NCI-H510A treated with DMSO at 0.1 percent for 48 hours (cell line): Measurements from ENCODE around the gene PADI2.

Experiments used
- DNase-seq: peaks from one replicate; lab custom pipeline; 2025; lab: John Stamatoyannopoulos, UW

Gene PADI2

DNA sequence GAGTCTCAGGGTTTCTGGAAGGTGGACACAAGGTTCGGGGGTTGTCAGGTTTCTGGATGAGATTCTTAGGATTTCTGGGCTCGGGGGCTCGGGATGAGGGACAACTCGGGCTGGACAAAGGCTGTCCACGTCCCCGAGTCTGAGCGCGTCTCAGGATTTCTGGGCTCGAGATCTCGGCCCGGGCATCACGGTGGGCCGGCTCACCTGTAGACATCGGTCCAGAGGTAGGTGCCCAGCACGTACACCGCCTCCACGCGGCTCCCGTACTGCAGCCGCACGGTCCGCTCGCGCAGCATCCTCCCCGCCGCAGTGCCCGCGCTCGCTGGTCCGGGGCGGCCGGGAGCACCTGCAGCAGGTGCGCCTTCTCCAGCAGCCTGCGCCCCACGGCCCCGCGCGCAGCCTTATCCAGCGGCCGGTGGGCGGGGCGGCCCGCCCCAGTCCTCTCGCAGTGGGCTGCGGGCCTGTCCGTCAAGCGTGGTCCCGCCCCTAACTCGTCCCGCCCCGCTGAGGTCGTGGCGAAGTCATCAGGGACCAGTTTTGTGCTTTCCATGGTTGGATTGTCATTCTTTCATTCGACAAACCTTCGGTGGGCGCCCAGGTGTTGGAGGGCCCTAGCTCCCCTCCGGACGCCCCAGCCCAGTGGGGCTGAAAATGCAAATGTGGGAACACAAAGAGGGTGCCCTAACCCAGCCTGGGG, at the start of gene PADI2:
TSS of gene PADI2 (minus strand) at position 376 of the 697 bp plus-strand sequence. CDS start at position 296, 80 bp downstream.
- DNase-seq = peak; percentile 73

DNA sequence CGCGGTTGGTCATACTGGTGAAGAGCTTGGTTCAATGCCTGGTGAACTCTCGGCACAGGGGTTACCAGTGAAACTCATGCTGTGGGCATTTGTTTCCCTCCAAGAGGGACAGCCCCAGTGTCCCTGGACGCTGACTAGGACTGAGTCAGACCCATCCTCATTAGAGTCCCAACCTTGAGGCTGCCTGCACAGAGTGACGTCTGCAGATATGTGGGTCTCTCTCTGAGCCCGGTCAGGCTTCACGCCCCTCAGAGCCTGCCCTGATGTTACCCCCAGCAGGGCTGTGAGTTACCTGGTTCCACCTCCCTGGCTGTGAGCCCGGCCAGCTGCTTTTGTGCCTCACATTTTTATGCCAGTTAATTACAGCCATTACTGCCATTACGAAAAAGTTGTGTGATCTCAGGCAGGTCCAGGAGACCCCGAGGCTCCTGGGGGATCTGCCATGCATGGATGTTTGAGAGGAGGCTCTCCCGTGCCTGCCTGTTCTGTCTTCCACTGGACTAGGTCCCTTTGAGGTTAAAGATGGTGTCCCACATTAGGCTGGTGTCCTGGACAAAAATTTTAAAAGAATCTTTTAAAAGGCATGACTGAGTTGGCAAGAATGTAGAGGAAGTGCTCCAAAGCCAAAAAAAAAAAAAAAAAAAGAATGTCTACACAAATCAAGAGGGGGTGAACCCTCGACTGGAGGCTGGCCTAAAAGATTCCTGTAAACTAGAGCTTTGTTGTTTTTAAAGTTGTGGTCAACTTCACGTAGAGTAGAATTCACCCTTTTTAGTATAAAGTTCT, 49.0 kb upstream of the PADI2 start:
- DNase-seq = no peak

DNA sequence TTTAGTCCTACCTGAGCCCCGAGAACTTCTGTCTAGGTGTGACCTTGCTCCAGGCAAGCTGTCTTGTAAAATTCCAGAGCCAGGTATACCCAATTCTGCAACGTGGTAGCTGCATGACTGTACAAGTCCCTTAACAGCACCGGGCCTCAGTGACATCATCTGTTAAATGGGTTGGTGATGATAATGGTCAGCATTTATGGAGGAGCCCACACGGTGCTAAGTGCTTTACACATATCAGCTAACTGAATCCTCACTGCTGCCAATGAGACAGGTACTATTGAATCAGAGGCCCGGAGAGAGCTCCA, 48.5 kb upstream of the PADI2 start:
- DNase-seq = no peak

DNA sequence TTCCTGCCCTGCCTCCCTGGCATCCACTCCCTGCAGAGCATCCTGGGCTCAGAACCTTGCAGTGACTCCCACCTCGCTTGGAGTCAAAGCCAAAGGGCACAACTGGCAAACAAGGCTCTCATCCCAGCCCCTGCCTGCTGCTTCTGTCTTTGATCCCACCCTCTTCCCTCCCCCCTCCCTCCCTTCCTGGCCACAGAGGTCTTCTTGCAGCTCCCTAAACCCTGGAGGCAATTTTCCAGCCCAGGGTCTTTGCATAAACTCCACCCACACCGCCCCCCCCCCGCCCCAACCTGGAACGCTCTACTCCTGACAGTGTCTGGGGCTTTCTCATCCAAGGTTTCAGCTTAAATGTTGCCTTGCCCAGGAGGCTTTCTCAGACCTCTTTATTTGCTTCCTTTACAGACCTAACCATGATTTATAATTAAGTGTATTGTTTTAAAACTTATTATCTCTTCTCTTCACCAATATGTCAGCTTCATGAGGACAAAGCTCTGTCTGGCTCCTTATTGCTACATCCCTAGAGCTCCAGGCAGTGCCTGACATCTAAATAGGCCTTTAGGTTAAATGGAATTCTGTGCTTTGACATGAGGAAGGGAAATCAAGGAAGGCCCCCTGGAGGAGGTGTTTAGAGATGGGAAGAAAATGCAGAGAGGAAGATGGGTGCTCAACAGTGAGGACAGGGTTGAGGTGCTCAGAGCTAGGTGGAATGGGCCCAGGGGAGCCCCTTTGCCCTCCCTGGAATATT, 48.0 kb upstream of the PADI2 start:
- no peak for DNase-seq

DNA sequence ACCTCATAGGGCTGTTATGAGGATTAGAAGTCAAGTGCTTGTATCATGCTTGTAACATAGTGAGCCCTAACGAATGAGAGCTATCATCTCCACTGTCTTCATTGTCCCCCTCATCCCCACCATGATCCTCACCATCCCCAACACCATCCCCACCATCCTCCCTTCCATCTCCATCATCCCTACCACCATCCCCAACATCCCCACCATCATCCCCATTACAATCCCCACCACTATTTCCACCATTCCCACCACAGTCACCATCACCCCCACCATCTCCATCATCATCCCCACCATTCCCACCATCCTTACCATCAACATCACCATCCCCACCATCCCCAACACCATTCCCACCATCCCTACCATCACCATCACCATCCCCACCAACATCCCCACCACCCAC, 46.6 kb upstream of the PADI2 start:
- DNase-seq = no peak

DNA sequence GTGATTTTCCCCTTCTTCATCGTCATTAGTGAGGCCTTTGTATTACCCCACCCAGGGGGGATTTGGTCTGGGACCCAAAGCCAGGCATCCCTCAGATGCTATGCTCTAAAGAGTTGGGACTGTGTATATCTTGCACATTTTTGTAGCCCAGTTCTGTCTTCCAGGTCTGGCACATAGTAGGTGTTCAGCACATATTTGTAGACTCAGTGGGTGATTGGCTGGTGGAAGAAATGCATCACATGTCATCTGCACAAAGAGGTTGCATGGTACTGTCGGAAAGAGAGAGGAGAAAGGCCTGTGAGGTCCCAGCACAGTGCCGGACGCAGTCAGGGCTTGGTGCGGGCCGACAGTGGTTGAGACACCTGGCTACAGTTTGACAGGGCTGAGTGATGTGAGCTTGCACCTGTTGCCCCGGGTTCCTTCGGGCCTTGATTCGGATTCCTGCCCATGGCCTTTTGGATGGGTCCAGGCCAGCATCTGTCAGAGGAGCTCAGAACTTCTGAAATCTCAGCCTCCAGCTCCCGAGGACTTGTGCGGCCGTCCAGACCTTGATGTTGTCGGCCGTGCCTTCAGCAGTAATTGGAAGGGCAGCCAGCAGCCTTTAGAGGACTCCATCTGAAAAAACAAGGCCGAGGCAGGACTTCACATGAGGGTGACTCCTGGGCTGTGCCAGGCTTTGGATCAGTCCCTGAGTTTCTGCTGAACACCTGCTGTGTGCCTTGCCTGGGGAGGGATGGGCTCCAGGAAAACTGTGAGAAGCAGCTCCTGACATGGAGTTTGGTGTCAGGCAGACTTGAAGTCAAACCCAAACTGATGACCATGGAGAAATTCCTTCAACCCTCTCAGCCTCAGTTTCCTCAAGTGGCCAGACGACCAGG, 44.8 kb upstream of the PADI2 start:
- no peak for DNase-seq

DNA sequence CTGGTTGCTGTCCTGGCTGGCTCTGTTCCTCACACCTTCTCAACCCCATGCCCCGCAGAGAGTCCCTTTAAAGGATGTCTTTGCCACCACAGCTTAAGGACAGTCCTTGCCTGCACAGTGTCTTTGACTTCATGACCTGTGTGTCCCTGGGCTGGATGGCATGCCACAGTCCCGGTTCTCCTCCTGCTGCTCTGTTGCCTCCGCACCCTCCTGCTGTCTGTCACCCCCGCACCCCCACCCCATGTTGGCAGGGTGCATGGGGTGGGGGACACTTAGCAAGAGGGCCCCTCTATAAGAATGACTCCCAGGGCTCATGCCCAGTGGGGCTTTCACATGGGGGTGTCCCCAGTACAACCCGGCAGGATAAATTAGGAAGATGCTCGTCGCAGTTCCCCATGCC, 44.1 kb upstream of the PADI2 start:
- no peak for DNase-seq

DNA sequence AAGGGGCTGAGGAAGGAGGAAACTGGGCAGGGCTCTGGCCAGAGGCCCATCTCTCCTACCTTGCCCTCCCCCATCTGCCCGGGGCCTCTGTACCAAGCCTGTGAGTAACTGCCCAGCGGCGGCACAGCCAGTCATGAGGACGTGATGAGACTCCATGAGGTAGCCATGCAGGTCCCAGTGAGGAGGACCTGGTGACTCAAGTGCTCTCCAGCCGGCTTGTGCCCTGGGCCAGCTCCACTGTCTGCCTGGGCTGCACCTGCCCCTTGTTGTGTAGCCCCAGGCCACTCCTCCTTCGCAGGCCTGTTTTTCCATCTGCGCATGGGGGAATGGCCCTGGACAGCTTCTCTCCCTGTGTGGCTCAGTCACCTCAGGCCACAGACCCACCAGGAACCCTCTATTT, 43.7 kb upstream of the PADI2 start:
- peak; percentile 38 for DNase-seq

DNA sequence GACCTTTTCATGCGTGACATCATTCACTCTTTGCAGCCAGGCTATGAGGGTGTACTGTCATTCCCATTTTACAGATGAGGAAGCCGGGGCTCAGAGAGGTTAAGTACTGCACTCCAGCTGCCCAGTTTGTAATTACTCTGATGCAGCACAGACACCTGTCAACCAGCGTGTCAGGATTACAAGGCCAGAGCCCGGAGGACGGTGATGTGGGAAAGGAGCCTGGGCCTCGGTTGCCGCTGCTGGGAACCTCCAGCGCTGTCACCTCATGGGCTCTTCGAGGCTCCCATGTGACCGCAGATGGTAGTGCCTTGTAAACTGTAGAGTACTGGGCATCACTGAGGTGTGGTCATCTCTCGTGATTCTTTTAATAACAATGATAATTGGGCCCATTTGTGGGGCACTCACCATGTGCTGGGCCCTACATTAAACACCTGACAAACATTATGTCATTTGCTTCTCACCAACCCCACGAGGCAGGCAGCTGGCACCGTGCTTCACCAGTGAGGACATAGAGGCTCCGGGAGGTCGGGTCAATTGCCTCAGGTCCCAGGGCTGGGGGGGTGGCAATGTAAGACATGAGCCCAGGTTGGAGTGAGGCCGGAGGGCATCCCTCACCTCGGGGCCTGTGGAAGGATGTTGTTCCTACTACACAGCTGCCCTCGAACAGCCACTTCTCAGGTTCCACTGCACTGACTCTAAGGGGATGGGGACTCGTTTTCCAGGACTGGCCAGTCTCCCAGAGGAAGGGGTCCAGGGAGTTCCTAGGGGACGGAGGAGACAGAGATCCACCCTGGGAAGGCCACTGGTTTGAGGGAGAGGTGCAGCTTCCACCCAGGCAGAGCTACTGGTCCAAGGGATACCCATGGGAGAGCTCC, 42.9 kb upstream of the PADI2 start:
- no peak for DNase-seq

DNA sequence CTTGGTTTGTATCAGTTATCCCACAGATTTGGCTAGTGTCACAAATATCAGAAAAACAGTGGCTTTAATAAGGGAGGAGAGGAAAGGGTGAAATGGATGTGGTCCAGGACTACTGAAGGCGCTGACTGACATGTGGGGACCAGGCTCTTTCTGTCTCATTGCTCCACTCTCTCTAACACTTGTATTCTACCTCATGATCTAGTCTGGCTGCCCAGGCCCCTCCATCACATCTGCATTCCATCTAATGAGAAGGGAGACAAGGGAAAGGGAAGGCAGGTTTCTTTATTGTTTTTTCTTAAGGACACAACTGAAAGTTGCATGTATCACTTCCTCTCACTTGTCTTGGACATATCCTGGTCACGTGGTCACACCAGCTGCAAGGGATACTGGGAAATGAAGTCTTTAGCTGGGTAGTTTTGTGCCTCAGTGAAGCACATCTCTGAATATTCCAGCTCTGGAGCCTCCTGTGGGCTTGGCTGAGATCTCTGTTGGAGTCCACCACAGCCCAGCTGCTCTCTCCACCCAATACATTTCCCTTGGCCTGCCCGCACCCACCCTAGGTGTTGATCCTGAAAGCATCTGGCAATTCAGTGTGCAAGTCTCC, 42.0 kb upstream of the PADI2 start:
- no peak for DNase-seq

DNA sequence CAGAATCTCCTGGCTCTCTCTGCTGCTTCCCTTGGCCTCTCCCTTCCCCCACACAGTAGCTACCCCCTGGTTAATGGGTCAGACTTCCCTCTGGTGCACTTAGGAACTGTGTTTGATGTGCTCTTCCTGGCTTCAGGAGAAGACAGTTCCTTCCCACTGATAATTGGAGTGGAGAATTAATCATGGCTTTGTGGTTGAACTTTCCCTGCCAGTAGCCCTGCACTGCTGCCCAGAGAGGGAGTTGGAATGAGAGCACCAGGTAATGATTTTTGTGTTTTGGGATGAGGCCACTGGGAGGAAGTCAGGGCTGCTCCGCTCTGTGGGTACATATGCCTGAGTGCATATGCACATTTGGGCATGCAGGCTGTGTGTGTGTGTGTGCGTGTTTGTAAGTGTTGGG, 39.7 kb upstream of the PADI2 start:
- DNase-seq = no peak

DNA sequence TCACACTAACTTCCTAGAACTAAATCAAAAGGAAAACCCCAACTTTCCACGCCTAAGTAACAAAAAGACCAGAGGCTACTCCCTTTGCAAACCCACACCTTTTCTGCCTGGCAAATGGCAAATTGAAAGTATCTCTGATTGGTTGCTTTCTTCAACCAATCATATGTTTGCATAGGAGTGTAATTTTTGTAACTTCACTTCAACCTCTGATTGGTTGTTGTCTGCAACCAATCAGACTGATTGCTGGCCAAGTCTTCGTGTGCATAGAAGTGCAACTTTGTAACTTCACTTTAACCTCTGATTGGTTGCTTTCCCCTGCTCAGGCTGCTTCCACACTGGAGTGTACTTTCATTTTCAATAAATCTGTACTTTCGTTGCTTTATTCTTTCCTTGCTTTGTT, 36.9 kb upstream of the PADI2 start:
- no peak for DNase-seq

DNA sequence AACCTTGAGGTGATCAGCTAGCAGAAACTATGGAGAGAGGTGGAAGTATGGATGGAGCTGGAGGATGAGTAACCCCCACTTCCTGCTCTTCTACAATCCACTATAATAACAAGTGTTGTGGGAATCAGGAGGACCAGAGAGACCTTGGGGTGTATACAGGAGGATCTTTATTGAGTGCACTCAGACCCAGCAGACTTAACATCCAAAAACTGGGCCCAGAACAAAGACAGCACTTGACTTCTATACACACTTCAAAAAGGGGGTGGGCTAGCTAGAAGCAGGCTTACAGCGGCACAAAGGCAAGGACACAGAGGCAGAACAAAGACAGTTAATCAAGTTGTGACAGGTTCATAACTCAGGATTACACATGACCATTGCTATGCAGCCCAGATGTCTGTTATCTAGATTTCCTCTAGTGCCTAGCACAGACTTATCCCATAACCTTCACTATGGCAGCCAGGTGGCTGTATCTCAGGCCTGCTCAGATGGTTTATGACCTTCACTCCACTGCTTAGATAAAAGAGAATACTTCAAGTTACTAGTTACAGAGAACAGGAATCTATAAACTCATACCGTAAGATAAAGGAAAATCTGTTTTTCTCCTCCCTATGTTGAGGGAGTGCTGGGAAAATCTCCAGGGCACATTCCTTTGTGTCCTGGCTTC, 36.1 kb upstream of the PADI2 start:
- DNase-seq = no peak

DNA sequence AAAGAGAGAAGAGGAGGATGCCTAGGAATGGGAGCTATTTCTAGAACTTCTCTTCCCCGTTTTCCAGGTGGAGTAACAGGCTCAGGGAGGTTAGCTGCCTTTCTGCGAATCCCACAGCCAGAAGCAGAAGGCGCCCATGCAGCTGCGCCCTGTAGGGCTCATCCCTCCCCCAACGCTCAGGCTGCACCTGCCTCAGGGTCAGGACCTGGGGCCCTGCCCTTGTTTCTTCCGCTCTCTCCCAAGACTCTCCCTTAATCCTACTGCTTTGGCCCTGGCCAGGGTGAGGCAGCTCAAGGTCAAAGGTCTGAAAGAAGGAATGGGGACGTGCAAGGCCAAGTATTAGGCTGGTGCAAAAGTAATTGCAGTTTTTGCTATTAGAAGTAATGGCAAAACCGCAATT, 30.5 kb upstream of the PADI2 start:
- no peak for DNase-seq

DNA sequence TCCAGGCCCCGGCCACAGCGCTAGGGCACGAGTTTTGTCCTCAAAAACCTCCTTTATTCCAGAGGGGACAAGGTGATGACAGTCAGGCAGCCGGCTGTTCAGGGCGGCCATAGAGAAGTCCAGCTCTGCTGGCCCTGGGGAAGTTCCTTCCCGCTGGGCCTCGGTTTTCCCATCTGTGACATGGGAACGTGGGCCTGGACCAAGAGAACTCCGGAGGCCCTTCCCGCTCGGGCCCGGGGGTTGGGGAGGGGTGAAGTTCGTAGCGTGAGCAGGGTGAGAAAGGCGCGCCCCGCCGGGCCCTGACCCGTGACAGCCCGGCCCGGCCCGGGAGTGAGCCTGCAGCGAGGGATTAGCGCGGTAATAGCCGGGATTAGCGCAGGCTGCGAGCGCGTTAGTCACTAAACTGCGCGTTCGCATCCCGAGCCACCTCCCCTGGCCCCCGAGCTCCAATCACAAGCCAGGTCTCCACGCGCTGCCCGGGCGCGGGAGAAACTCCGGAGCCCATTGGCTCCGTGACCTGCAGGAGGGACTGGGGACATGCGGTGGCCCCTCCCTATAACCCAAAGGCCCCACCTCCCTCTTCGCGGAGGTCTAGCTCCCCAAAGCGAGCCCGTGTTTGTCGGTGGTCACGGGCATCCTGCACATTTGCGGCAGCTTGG, 29.8 kb upstream of the PADI2 start:
- no peak for DNase-seq

DNA sequence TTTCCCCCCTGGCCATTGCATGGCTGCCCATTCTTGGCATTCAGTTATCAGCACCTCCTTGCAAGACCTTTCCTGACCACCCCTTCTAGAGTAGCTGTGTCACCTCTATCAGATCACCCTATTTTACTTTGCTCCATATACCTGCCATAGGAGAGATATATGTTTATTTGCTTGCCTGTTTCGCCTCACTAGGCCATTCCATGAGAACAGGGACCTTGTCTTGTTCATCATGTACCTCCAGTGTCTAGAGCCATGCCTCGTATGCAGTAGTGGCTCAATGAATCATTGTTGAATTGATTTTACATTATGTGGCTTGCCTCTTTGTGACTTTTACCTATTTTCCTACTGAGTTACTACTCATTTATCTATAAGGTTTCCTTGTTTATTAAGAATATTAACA, 26.4 kb upstream of the PADI2 start:
- no peak for DNase-seq

DNA sequence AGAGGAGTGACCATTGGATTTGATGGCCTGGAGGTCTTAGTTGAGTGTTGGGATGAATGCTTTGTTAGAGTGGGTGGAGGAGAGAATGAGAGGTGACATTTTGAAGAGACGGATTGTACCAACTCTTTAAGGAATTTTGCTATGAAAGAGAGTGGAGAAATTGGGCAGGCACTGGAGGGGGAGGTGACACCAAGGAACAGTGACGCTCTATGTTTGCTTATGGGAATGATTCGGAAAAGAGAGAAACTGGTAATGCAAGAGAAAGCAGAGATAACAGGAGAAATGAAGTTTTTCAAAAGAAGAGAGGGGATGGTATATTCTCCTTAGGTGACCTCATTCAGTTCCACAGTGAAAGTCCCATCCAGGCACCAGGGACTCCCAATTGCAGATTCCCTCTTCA, 24.5 kb upstream of the PADI2 start:
- DNase-seq = no peak

DNA sequence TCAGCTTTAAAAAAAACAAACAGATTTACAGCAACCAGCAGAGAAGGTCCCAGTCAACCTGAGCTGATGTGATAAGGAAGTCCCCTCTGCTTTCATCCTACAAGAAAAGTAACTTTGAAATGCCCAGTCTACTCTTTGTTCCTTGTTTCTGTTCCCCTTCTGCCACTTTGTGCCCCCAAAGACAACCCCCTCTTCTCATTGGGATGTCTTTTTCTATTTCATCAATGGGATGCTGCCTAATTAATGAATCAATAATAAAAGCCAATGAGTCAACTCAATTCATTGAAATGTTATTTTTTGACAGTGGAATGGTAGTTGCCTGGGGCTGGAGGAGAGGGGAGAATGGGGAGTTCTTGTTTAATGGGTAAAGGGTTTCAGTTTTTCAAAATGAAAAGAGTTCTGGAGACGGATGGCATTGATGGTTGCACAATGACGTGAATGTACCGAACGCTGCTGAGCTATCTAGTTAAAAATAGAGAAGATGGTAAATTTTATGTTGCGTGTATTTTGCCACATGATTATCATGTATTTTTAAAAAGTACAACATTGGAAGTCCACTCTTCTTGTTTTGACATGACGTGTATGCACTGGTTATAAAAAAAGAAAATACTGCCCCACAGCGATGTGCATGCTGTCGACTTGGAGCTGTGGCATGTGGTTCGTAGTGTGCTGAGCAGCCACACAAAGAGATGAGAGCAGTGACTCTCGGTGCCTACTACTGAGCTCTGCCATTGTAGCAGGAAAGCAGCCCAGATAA, 22.4 kb upstream of the PADI2 start:
- no peak for DNase-seq

DNA sequence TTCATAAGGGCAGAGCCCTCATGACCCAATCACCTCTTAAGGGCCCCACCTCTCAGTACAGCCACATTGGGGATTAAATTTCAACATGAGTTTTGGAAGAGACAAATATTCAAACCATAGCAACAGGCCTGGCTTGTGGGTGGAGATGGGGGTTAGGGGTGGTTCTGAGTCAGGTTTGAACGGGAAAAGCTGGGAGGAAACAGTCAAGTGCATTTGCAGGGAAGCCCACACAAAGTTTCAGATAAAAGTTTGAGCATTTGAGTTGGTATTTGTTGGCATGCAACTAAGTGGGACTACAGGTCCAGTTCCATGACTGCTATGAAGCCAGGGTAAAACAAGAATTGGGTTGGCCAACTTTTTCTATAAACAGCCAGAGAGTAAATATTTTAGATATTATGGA, 21.0 kb upstream of the PADI2 start:
- DNase-seq = no peak
